SU-DHL-6 (cell line): ENCODE data around the gene PHIP.

Source experiments
- EZH2phosphoT487 ChIP-seq: fragments of 200-600 bp; sonication (generic), shearing (Covaris generic); conservative IDR thresholded peaks from 2 replicates; pipeline ENCODE4 v1.6.1; 2018; ENCODE audit warnings: mild to moderate bottlenecking, antibody characterized with exemption, low read length, moderate library complexity, mixed read lengths
- TF ChIP-seq, protein P1 (sequence below): fragments of 200-600 bp; sonication (generic); IDR thresholded peaks from one replicate; pipeline ENCODE4 v1.5.1; 2017; ENCODE audit warnings: antibody characterized with exemption, mild to moderate bottlenecking, low read length, moderate library complexity; ENCODE audit not compliant: insufficient read depth, poor library complexity, severe bottlenecking

DNA sequence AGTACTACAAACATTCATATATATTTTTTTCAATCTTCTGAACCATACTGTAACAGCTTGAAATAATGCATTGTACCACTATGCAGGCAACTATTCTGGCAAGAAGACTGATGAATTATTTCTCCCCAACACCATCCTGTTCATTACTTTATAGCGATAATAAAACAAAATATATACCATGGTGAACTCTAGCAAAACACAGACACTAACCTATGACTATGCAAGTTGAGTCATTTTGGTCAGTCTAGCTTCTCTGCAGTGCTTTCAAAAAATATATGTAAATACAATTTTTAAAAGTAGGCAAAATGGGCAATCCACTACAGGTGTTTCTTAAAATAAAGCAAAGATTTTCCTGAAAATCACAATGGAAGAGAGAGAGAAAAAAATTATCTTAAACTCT, 20.3 kb downstream of the PHIP start:
- TF ChIP-seq, protein P1, sequence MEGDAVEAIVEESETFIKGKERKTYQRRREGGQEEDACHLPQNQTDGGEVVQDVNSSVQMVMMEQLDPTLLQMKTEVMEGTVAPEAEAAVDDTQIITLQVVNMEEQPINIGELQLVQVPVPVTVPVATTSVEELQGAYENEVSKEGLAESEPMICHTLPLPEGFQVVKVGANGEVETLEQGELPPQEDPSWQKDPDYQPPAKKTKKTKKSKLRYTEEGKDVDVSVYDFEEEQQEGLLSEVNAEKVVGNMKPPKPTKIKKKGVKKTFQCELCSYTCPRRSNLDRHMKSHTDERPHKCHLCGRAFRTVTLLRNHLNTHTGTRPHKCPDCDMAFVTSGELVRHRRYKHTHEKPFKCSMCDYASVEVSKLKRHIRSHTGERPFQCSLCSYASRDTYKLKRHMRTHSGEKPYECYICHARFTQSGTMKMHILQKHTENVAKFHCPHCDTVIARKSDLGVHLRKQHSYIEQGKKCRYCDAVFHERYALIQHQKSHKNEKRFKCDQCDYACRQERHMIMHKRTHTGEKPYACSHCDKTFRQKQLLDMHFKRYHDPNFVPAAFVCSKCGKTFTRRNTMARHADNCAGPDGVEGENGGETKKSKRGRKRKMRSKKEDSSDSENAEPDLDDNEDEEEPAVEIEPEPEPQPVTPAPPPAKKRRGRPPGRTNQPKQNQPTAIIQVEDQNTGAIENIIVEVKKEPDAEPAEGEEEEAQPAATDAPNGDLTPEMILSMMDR: no peak
- no peak for TF ChIP-seq EZH2phosphoT487
